Mononuclear cell (primary cell): ENCODE results near the gene SHB. TPM values are rescaled to one million over a fixed set of nuclear protein-coding genes. Genes with fewer than 3 reads are reported as not detected.

ENCODE experiments used
- H3K27me3 ChIP-seq: 2 replicates; pipeline ENCODE4 v1.6.0; 2011; ENCODE audit warnings: low read length, control low read depth; ENCODE audit not compliant: insufficient read depth
- H3K4me1 ChIP-seq: 2 replicates; pipeline ENCODE4 v1.5.1; 2011; ENCODE audit warnings: mild to moderate bottlenecking, low read length, control low read depth; ENCODE audit not compliant: insufficient read depth
- H3K4me3 ChIP-seq: 2 replicates; pipeline ENCODE4 v1.5.1; 2011; ENCODE audit warnings: mild to moderate bottlenecking, low read length, moderate library complexity
- H3K9me3 ChIP-seq: 2 replicates; pipeline ENCODE4 v1.5.1; 2011; ENCODE audit warnings: low read depth, mild to moderate bottlenecking, control low read depth, low read length
- total RNA-seq: library from RNA; depleted of rRNA; stranded (reverse); fragments of >200 nt; gene quantifications from one replicate; pipeline ENCODE4 v1.2.3, GENCODE V29; 2012

Gene SHB
- total RNA-seq, 1 donor, result 5.2 TPM

- peaks cover 22% of the 10 kb centered on the region for H3K4me1 ChIP-seq
- no peaks in the 10 kb centered on the region for H3K9me3 ChIP-seq
- H3K27me3 ChIP-seq, result peaks cover 2% of the 10 kb centered on the region
Measured at GRCh38 chr9:38075272-38075671, 6.2 kb upstream of the SHB start.

GRCh38 chr9:38074441-38074961 is 5.5 kb upstream of the SHB start:
- Histone ChIP-seq H3K9me3 (no peaks in the 10 kb centered on the region), H3K27me3 (peaks cover 2% of the 10 kb centered on the region), H3K4me1 (peaks cover 27% of the 10 kb centered on the region)

More at GRCh38 chr9:38075272-38075671, 6.2 kb upstream of the SHB start:
- H3K4me3 ChIP-seq, result no peak overlapping the region

GRCh38 chr9:38073882-38074281 is 4.9 kb upstream of the SHB start:
- Histone ChIP-seq H3K9me3 (no peaks in the 10 kb centered on the region), H3K27me3 (peaks cover 2% of the 10 kb centered on the region), H3K4me3 (no peak overlapping the region), H3K4me1 (peaks cover 22% of the 10 kb centered on the region)

More at GRCh38 chr9:38074441-38074961, 5.5 kb upstream of the SHB start:
- H3K4me3 ChIP-seq, result no peak overlapping the region

GRCh38 chr9:38071470-38072134 is 2.6 kb upstream of the SHB start:
- no peaks in the 10 kb centered on the region for H3K9me3 ChIP-seq
- peaks cover 12% of the 10 kb centered on the region for H3K27me3 ChIP-seq
- no peak overlapping the region for H3K4me3 ChIP-seq
- peaks cover 40% of the 10 kb centered on the region for H3K4me1 ChIP-seq

GRCh38 chr9:38067859-38068681 is 957 bp downstream of the SHB start:
- Histone ChIP-seq H3K4me3 (peak overlapping the region; percentile 55), H3K9me3 (no peaks in the 10 kb centered on the region), H3K4me1 (peaks cover 32% of the 10 kb centered on the region), H3K27me3 (peaks cover 14% of the 10 kb centered on the region)

- H3K27me3 ChIP-seq, result peaks cover 14% of the 10 kb centered on the region
- peak overlapping the region; percentile 55 for H3K4me3 ChIP-seq
- no peaks in the 10 kb centered on the region for H3K9me3 ChIP-seq
- peaks cover 32% of the 10 kb centered on the region for H3K4me1 ChIP-seq
Measured at GRCh38 chr9:38066914-38067858, 1.8 kb downstream of the SHB start.

- no peaks in the 10 kb centered on the region for H3K9me3 ChIP-seq
- no peak overlapping the region for H3K4me3 ChIP-seq
- H3K27me3 ChIP-seq, result peaks cover 14% of the 10 kb centered on the region
- H3K4me1 ChIP-seq, result peaks cover 32% of the 10 kb centered on the region
Measured at GRCh38 chr9:38066197-38066913, 2.7 kb downstream of the SHB start.

- Histone ChIP-seq H3K4me1 (peaks cover 30% of the 10 kb centered on the region), H3K9me3 (no peaks in the 10 kb centered on the region), H3K27me3 (peaks cover 14% of the 10 kb centered on the region), H3K4me3 (no peak overlapping the region)
Measured at GRCh38 chr9:38065369-38066075, 3.5 kb downstream of the SHB start.

- Histone ChIP-seq H3K9me3 (no peaks in the 10 kb centered on the region), H3K4me1 (peaks cover 24% of the 10 kb centered on the region), H3K27me3 (peaks cover 14% of the 10 kb centered on the region)
Measured at GRCh38 chr9:38064842-38065368, 4.1 kb downstream of the SHB start.

GRCh38 chr9:38063363-38063707 is 5.7 kb downstream of the SHB start:
- H3K4me1 ChIP-seq, result peaks cover 16% of the 10 kb centered on the region
- no peak overlapping the region for H3K4me3 ChIP-seq
- H3K27me3 ChIP-seq, result peaks cover 14% of the 10 kb centered on the region
- H3K9me3 ChIP-seq, result no peaks in the 10 kb centered on the region

More at GRCh38 chr9:38064842-38065368, 4.1 kb downstream of the SHB start:
- H3K4me3 ChIP-seq, result no peak overlapping the region

GRCh38 chr9:38062498-38063362 is 6.3 kb downstream of the SHB start:
- H3K4me1 ChIP-seq, result peaks cover 10% of the 10 kb centered on the region
- H3K9me3 ChIP-seq, result no peaks in the 10 kb centered on the region
- no peak overlapping the region for H3K4me3 ChIP-seq
- peaks cover 11% of the 10 kb centered on the region for H3K27me3 ChIP-seq

- Histone ChIP-seq H3K4me1 (peaks cover 4% of the 10 kb centered on the region), H3K4me3 (no peak overlapping the region), H3K9me3 (no peaks in the 10 kb centered on the region), H3K27me3 (peaks cover 5% of the 10 kb centered on the region)
Measured at GRCh38 chr9:38062106-38062497, 6.9 kb downstream of the SHB start.
